IPS-18a (cell line): ENCODE measurements around the gene RPS27A.
"Not testable (repeated sequence)": the region's sequence is repeated elsewhere in the genome, so short reads cannot be mapped to it uniquely, and the experiment has no call there.

Experiments
- H3K27ac ChIP-seq: one replicate; pipeline ENCODE4 v1.5.1; 2013; ENCODE audit warnings: low read length
- H3K27me3 ChIP-seq: one replicate; pipeline ENCODE4 v1.6.1; 2013; ENCODE audit warnings: mild to moderate bottlenecking, low read length; ENCODE audit not compliant: control insufficient read depth, insufficient read depth
- H3K36me3 ChIP-seq: one replicate; pipeline ENCODE4 v1.6.1; 2013; ENCODE audit warnings: low read depth, low read length; ENCODE audit not compliant: control insufficient read depth
- H3K4me1 ChIP-seq: one replicate; pipeline ENCODE4 v1.6.1; 2013; ENCODE audit warnings: low read depth, low read length; ENCODE audit not compliant: control insufficient read depth
- H3K4me3 ChIP-seq: one replicate; pipeline ENCODE4 v1.5.1; 2013; ENCODE audit warnings: low read length
- H3K9ac ChIP-seq: one replicate; pipeline ENCODE4 v1.6.1; 2013; ENCODE audit warnings: mild to moderate bottlenecking, low read length, moderate library complexity
- H3K9me3 ChIP-seq: one replicate; pipeline ENCODE4 v1.6.1; 2013; ENCODE audit warnings: low read depth, low read length; ENCODE audit not compliant: control insufficient read depth

RPS27A gene

GRCh38 chr2:55232084-55232862, at the start of gene RPS27A, which contains the start of gene CLHC1:
Gene RPS27A (plus strand): TSS chr2:55232688. CDS start chr2:55232825, 137 bp downstream.
Gene CLHC1 (minus strand): TSS chr2:55232293. CDS start chr2:55222411, 9,882 bp downstream.
- H3K9ac ChIP-seq, result peak within 1 kb of the TSS; percentile 99
- peaks cover 7% of the 10 kb centered on the region for H3K4me1 ChIP-seq
- peaks cover 45% of the 10 kb centered on the region for H3K36me3 ChIP-seq
- H3K9me3 ChIP-seq, result no peaks in the 10 kb centered on the region
- H3K4me3 ChIP-seq, result peak within 1 kb of the TSS; percentile 95
- H3K27me3 ChIP-seq, result no peaks in the 10 kb centered on the region
- peak within 1 kb of the TSS; percentile 91 for H3K27ac ChIP-seq

- H3K4me3 ChIP-seq, H3K27me3 ChIP-seq, H3K27ac ChIP-seq, H3K9ac ChIP-seq, H3K4me1 ChIP-seq, H3K36me3 ChIP-seq, H3K9me3 ChIP-seq: not testable (repeated sequence)
Measured at GRCh38 chr2:55186837-55187236, 45.7 kb upstream of the RPS27A start.

DNA sequence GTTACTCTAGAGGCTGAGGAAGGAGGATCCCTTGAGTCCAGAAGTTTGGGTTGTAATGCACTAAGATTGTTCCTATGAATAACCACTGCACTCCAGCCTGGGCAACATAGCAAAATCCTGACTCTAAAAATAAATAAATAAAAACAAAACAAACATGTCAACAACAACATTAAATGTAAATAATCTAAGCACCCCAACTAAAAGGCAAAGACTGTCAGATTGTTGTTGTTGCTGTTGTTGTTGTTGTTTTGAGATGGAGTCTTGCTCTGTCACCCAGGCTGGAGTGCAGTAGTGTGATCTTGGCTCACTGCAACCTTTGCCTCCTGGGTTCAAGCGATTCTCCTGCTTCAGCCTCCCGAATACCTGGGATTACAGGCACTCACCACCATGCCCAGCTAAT, 40.6 kb upstream of the RPS27A start:
- not testable (repeated sequence) for H3K9ac ChIP-seq, H3K9me3 ChIP-seq, H3K27ac ChIP-seq, H3K4me3 ChIP-seq, H3K27me3 ChIP-seq, H3K4me1 ChIP-seq, H3K36me3 ChIP-seq

GRCh38 chr2:55196526-55196925, 36.0 kb upstream of the RPS27A start:
- Histone ChIP-seq H3K4me1 (no peaks in the 10 kb centered on the region), H3K27ac (no peak overlapping the region), H3K9me3 (no peaks in the 10 kb centered on the region), H3K36me3 (no peaks in the 10 kb centered on the region), H3K27me3 (no peaks in the 10 kb centered on the region), H3K9ac (no peak overlapping the region), H3K4me3 (no peak overlapping the region)

DNA sequence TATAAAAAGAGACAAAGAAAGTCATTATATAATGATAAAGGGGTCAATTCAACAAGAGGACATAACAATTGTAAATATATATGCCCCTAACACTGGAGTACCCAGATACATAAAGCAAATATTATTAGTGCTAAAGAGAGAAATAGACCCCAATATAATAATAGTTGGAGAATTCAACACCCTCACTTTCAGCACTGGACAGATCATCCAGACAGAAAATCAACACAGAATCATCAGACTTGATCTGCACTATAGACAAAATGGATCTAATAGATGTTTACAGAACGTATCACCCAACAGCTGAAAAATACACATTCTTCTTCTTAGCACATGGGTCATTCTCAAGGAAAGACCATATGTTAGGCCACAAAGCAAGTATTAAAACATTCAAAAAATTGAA, 32.1 kb upstream of the RPS27A start:
- H3K27me3 ChIP-seq, result no peaks in the 10 kb centered on the region
- no peak overlapping the region for H3K27ac ChIP-seq
- H3K9ac ChIP-seq, result no peak overlapping the region
- H3K4me1 ChIP-seq, result no peaks in the 10 kb centered on the region
- H3K36me3 ChIP-seq, result peaks cover 4% of the 10 kb centered on the region
- no peak overlapping the region for H3K4me3 ChIP-seq
- H3K9me3 ChIP-seq, result no peaks in the 10 kb centered on the region

GRCh38 chr2:55204536-55204935, 28.0 kb upstream of the RPS27A start:
- H3K4me3 ChIP-seq, result no peak overlapping the region
- H3K27ac ChIP-seq, result no peak overlapping the region
- H3K9ac ChIP-seq, result no peak overlapping the region
- H3K9me3 ChIP-seq, result no peaks in the 10 kb centered on the region
- H3K27me3 ChIP-seq, result no peaks in the 10 kb centered on the region
- H3K36me3 ChIP-seq, result peaks cover 9% of the 10 kb centered on the region
- H3K4me1 ChIP-seq, result no peaks in the 10 kb centered on the region

DNA sequence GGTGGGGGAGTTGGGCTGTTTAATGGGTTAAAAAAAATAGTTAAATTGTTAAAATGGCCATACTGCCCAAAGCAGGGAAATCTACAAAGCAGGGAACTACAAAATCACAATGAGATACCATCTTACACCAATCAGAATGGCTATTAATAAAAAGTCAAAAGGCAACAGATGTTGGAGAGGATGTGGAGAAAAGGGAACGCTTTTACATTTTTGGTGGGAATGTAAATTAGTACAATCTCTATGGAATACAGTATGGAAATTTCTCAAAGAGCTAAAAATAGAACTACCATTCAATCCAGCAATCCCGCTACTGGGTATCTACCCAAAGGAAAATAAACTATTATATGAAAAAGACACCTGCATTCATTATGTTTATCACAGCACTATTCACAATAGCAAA, 27.5 kb upstream of the RPS27A start:
- peaks cover 9% of the 10 kb centered on the region for H3K36me3 ChIP-seq
- H3K9ac ChIP-seq, result no peak overlapping the region
- no peaks in the 10 kb centered on the region for H3K27me3 ChIP-seq
- H3K9me3 ChIP-seq, result no peaks in the 10 kb centered on the region
- H3K4me3 ChIP-seq, result no peak overlapping the region
- no peak overlapping the region for H3K27ac ChIP-seq
- H3K4me1 ChIP-seq, result no peaks in the 10 kb centered on the region

DNA sequence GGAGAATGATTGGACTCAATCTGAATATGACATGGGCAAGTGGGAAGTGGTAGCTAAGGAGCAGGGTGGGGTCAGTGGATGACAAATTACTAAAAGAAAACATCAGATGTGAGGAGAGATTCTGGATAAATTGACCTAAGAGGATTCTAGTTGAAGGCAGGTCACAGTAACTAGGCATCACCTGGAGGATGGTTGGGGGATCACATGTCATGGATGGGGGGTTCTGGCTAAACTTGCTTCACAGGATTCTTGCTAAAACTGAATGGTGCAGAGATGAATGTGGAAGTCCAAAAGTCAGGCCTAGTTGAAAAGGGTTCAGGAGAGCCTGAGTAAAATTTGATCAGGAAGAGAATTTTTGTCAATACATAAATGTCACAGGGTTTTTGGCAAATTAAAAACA, 18.7 kb upstream of the RPS27A start:
- no peak overlapping the region for H3K4me3 ChIP-seq
- no peaks in the 10 kb centered on the region for H3K36me3 ChIP-seq
- H3K4me1 ChIP-seq, result peaks cover 5% of the 10 kb centered on the region

DNA sequence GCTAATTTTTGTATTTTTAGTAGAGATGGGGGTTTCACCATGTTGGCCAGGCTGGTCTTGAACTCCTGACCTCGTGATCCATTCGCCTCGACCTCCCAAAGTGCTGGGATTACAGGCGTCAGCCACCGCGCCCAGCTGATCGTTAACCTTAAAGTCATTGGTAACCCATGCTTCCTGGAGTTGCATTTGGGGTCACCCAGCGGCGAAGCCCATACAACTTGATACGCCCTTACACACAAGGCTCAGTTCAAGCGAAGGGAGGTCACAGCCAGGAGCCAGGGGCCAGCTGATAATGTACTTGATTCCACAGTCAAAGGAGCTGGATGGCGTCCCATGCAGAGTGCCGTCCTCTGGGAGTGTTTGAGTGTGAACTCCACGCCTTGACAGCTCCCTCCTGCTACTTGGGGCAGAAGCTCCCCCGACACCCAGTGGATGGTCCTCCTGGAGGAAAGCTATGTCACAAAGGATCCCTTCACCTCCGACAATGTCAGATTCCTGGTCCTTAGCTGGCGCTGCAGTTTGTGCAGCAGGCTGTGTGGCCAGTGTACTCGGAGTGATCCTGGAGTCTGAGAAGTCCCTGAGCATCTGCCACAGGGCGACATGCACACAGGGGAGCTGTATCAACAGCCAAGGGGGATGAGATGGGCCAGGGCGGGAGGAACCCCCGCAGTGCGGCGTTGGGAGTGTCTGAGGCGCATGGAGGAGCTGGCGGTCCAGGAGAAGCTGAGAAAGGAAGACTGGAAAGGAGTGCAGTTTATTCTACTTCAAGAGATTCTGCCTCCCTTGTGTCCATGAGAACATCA, 8.3 kb upstream of the RPS27A start:
- Histone ChIP-seq H3K9ac (no peak overlapping the region), H3K4me1 (no peaks in the 10 kb centered on the region), H3K27me3 (no peaks in the 10 kb centered on the region), H3K9me3 (no peaks in the 10 kb centered on the region), H3K4me3 (no peak overlapping the region), H3K27ac (no peak overlapping the region), H3K36me3 (peaks cover 4% of the 10 kb centered on the region)

More for the DNA sequence above, 18.7 kb upstream of the RPS27A start:
- H3K27ac ChIP-seq, result no peak overlapping the region
- H3K9me3 ChIP-seq, result no peaks in the 10 kb centered on the region
- H3K9ac ChIP-seq, result no peak overlapping the region
- H3K27me3 ChIP-seq, result no peaks in the 10 kb centered on the region

DNA sequence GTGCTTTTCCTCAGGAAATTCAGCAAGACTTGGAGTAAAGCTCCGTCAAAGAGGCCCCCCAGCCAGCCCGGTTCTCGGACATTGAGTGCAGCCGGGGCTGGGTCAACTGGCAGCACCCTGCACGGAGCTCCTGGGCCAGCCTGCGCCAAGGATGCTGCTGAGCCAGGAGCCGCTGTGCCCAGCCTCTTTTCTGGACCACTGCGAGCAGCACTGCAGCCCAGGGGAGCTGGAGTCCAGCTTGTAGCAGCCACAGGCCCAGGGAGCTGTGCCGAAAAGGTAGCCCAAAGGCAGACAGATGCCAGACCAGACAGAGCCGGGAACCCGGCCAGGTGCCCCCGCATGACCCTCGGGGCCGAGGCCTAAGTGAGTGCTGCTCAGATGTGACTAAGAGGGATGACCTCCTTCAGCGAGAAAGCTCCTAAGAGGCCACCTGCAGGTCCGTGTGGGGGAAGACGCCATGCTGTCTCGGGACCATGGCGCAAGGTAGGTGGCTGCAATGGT, 7.7 kb upstream of the RPS27A start:
- H3K9me3 ChIP-seq, result no peaks in the 10 kb centered on the region
- no peaks in the 10 kb centered on the region for H3K27me3 ChIP-seq
- no peak overlapping the region for H3K9ac ChIP-seq
- H3K27ac ChIP-seq, result no peak overlapping the region
- H3K36me3 ChIP-seq, result peaks cover 4% of the 10 kb centered on the region
- no peak overlapping the region for H3K4me3 ChIP-seq
- H3K4me1 ChIP-seq, result no peaks in the 10 kb centered on the region

- H3K27ac ChIP-seq, result no peak overlapping the region
- no peak overlapping the region for H3K9ac ChIP-seq
- no peak overlapping the region for H3K4me3 ChIP-seq
- H3K9me3 ChIP-seq, result no peaks in the 10 kb centered on the region
- H3K36me3 ChIP-seq, result peaks cover 4% of the 10 kb centered on the region
- no peaks in the 10 kb centered on the region for H3K4me1 ChIP-seq
- no peaks in the 10 kb centered on the region for H3K27me3 ChIP-seq
Measured at GRCh38 chr2:55225481-55226020, 6.9 kb upstream of the RPS27A start.
